Right lobe of liver (tissue), 6 donors: ENCODE results near the gene TARDBP. TPM values are rescaled to one million over a fixed set of nuclear protein-coding genes. Genes with fewer than 3 reads are reported as not detected.

Experiments used
- ATAC-seq, 4 donors: fragments of 200-7000 bp; cut with Tn5 transposase; one replicate each; pipeline ENCODE4 v1.9.1; 2020; ENCODE audit warnings: mild to moderate bottlenecking in 4 of 4, moderate library complexity in 4 of 4
- DNase-seq, 3 donors: peaks; one replicate each; pipeline ENCODE4 v3.0.0-alpha.2; 2020
- H3K27ac ChIP-seq, 3 donors: fragments of 200-600 bp; one replicate each; pipeline ENCODE4 v1.8.0; 2022
- H3K27me3 ChIP-seq, 2 donors: fragments of 200-600 bp; one replicate each; pipeline ENCODE4 v1.8.0; 2022
- H3K36me3 ChIP-seq, 4 donors: fragments of 200-600 bp; sonication (generic) in 1 of 4; one replicate each; pipeline versions ENCODE4 v1.5.1 to v1.8.0; 2017 to 2022; ENCODE audit warnings: control low read depth in 1 of 4
- H3K4me1 ChIP-seq, 4 donors: fragments of 200-600 bp; sonication (generic) in 1 of 4; one replicate each; pipeline versions ENCODE4 v1.5.1 to v1.8.0; 2017 to 2022; ENCODE audit warnings: control low read depth in 1 of 4
- H3K4me3 ChIP-seq, 3 donors: fragments of 200-600 bp; one replicate each; pipeline ENCODE4 v1.8.0; 2022
- H3K9me3 ChIP-seq, 4 donors: fragments of 200-600 bp; sonication (generic) in 1 of 4; one replicate each; pipeline versions ENCODE4 v1.5.1 to v1.8.0; 2017 to 2022; ENCODE audit warnings: control low read depth in 1 of 4
- CTCF ChIP-seq, 4 donors: fragments of 200-600 bp in 3 of 4; fragments of 450-650 bp in 1 of 4; IDR thresholded peaks; one replicate each; pipeline versions ENCODE4 v1.5.1 to v1.8.0; 2016 to 2022; ENCODE audit warnings: antibody characterized with exemption in 4 of 4, mild to moderate bottlenecking in 2 of 4
- POLR2A ChIP-seq: fragments of 450-650 bp; IDR thresholded peaks from one replicate; pipeline ENCODE4 v1.6.1; 2017; ENCODE audit warnings: antibody characterized with exemption, mild to moderate bottlenecking
- WGBS: methylation state at CpG from one replicate; pipeline ENCODE4 v1.1.6; 2018; ENCODE audit warnings: low coverage, low lambda C conversion rate; ENCODE audit not compliant: insufficient coverage; ENCODE audit errors: missing lambda C conversion rate; 5-methylcytosine and 5-hydroxymethylcytosine counted together
- intact Hi-C, 2 donors: fragments of 100-400 bp; cut with DNase I; formaldehyde crosslinking; loops; one replicate each; pipeline versions ENCODE4 v1.11.2 to v1.14.1; 2022
- total RNA-seq, 6 experiments: library from RNA; depleted of rRNA in 2 of 6; stranded (reverse); fragments of >200 nt in 2 of 6; fragmentation: NEBNext Ultra II Directional in 3 of 6; extraction: Animal tissue kit (Norgen Biotek cat#: 25700) in 3 of 6; gene quantifications; one replicate each; pipeline versions ENCODE4 v1.1.0 to v1.2.4, GENCODE V29; 2016 to 2023
- donor health status: DM: no; HTN: yes; CAD: no.
- donor health status: DM: no; HTN: no; CAD: no.
- donor health status: DM: no; HTN: no; CAD: no.
- donor health status: DM: no; HTN: yes; CAD: no.
- donor health status: DM: no; HTN: yes; CAD: no.

The TARDBP gene
- total RNA-seq, 6 experiments from 2014 or later: 57.2 to 84.4 (median 73.8) TPM

GRCh38 chr1:11044086-11044848 is 31.8 kb downstream of the TARDBP start:
- Histone ChIP-seq H3K4me3 (no peak overlapping the region), H3K27me3 (no peaks in the 10 kb centered on the region), H3K9me3 (no peaks in the 10 kb centered on the region), H3K4me1 (peaks cover 0 to 11% (median 0%) of the 10 kb centered on the region in 4 donors), H3K27ac (peak overlapping the region in 1 of 3 donors; percentile 95), H3K36me3 (peaks cover 0 to 20% (median 8%) of the 10 kb centered on the region in 4 donors)
- intact Hi-C loops: no loop called here
- TF ChIP-seq POLR2A (no peak), CTCF (IDR thresholded peaks at IDR 0.05) (no peak)
- ATAC-seq: no peak
- 83% methylated on average over 6 of the region's 16 CpGs for WGBS
- peak in 1 of 3 donors; percentile 36 for DNase-seq

- no peak for ATAC-seq
- Histone ChIP-seq H3K4me1 (peaks cover 0 to 11% (median 0%) of the 10 kb centered on the region in 4 donors), H3K4me3 (peak overlapping the region in 2 of 3 donors; percentile 86 to 88), H3K27ac (peak overlapping the region; percentile 43 to 96 (median 95)), H3K27me3 (no peaks in the 10 kb centered on the region), H3K9me3 (no peaks in the 10 kb centered on the region), H3K36me3 (peaks cover 0 to 17% (median 8%) of the 10 kb centered on the region in 4 donors)
- DNase-seq: peak in 1 of 3 donors; percentile 41
- intact Hi-C loops: no loop called here
- TF ChIP-seq POLR2A (no peak), CTCF (IDR thresholded peaks at IDR 0.05) (no peak)
- no CpG with 5 or more reads among the region's 16 CpGs for WGBS
Observed at GRCh38 chr1:11044849-11045427, 32.5 kb downstream of the TARDBP start.

- Histone ChIP-seq H3K27me3 (no peaks in the 10 kb centered on the region), H3K27ac (peak overlapping the region; percentile 43 to 96 (median 95)), H3K4me1 (peaks cover 0 to 11% (median 0%) of the 10 kb centered on the region in 4 donors), H3K4me3 (peak overlapping the region; percentile 69 to 88 (median 86)), H3K9me3 (no peaks in the 10 kb centered on the region), H3K36me3 (peaks cover 0 to 17% (median 8%) of the 10 kb centered on the region in 4 donors)
- ATAC-seq (peak; percentile 12 to 43 (median 24)), DNase-seq (peak; percentile 60 to 78 (median 77))
- intact Hi-C loops: no loop called here
- TF ChIP-seq CTCF (IDR thresholded peaks at IDR 0.05): no peak
- WGBS: 11% methylated on average over 8 of the region's 32 CpGs
Observed at GRCh38 chr1:11045428-11046269, 33.2 kb downstream of the TARDBP start.

- no peaks in the 10 kb centered on the region for H3K9me3 ChIP-seq
- H3K4me3 ChIP-seq: peak overlapping the region; percentile 69 to 88 (median 86)
- DNase-seq (peak; percentile 89 to 93 (median 90)), ATAC-seq (peak; percentile 68 to 75 (median 73))
- H3K27me3 ChIP-seq: no peaks in the 10 kb centered on the region
- peaks cover 0 to 17% (median 8%) of the 10 kb centered on the region in 4 donors for H3K36me3 ChIP-seq
- H3K4me1 ChIP-seq: peaks cover 0 to 11% (median 0%) of the 10 kb centered on the region in 4 donors
- intact Hi-C loops: no loop called here
- H3K27ac ChIP-seq: peak overlapping the region; percentile 94 to 96 (median 95)
- 0% methylated on average over 2 of the region's 8 CpGs for WGBS
- TF ChIP-seq CTCF (IDR thresholded peaks at IDR 0.05) (no peak), POLR2A (peak; percentile 59)
Observed at GRCh38 chr1:11046270-11046566, 33.8 kb downstream of the TARDBP start.
